ENCODE data around the gene KCNK6.
"Not testable (repeated sequence)": the region's sequence is repeated elsewhere in the genome, so short reads cannot be mapped to it uniquely, and the experiment has no call there.

The KCNK6 gene

DNA sequence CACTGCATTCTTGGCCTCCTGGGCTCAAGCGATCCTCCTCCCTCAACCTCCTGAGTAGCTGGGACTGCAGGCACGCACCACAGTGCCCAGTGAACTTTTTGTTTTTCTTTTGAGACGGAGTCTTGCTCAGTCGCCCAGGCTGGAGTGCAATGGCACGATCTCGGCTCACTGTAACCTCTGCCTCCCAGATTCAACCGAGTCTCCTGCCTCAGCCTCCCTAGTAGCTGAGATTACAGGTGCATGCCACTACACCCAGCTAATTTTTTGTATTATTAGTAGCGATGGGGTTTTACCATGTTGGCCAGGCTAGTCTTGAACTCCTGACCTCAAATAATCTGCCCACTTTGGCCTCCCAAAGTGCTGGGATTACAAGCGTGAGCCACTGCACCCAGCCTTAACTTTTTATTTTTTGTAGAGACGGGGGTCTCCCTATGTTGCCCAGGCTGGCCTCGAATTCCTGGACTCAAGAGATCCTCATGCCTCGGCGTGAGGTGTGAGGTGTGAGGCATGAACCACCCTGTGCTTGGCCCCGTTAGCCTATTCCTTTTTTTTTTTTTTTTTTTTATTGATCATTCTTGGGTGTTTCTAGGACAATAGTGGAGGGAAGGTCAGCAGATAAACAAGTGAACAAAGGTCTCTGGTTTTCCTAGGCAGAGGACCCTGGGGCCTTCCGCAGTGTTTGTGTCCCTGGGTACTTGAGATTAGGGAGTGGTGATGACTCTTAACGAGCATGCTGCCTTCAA is 43.5 kb downstream of the KCNK6 start:
- DNase-seq, result not testable (repeated sequence)

DNA sequence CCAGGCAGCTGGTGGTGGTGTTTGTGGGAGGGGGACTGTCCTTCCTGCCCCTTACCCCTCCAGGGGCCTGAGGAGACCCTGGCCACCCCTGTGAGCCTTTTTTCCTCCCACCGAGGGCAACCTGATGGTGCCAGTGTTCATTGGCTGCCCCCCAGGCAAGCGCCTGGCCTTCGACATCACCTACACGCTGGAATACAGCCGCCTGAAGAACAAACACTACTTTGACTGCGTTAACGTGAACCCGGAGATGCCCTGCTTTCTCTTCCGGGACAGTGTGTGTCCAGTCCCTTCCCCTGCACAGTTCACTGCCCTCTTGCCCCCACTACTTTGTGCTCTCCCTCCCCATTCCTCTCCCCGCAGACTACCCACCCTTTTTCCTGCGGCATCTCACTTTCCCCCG is 47.4 kb downstream of the KCNK6 start:
- no peak for DNase-seq

DNA sequence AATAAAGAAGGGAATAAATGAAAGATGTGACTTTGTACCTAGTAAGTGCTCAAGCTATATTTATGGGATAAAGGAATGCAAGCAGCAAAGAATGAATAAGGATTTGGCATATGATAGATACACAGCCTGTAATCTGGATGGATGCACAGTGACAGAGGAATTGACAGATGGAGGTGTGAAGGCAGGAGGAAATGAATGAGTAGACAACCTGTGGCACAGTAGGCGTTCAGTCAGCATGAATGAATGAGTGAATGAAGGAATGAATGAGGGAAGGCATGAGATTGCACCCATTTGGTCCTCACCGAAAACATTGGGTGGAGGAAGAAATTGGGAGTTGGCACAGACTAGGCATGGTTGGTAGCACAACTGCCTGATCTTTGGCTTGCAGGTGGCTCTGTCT is 49.9 kb downstream of the KCNK6 start:
- no peak for DNase-seq

DNA sequence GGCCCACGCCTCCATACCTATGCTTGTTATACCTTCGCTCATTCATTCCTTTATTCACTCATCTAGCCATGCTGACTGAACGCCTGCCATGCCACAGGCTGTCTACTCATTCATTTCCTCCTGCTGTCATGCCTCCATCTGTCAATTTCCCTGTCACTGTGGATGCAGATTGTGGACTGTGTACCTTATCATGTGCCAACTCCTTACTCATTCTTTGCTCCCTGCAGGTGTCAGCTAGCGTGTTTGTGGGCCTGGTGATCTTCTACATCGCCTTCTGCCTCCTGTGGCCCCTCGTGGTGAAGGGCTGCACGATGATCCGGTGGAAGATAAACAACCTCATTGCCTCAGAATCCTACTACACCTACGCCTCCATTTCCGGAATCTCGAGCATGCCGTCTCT is 50.7 kb downstream of the KCNK6 start:
- DNase-seq, result no peak

DNA sequence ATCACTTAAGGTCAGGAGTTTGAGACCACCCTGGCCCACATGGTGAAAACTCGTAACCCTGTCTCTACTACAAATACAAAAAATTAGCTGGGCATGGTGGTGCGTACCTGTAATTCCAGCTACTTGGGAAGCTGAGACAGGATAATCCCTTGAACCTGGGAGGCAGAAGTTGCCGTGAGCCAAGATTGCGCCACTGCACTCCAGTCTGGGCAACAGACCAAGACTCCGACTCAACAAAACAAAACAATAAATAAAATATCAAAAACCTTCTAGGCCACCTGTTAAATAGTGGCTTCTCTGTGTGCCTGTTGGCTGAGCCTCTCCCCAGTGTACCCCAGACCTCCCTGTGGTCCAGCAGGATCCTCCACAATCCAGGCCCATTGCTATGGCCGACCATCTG is 51.4 kb downstream of the KCNK6 start:
- no peak for DNase-seq

DNA sequence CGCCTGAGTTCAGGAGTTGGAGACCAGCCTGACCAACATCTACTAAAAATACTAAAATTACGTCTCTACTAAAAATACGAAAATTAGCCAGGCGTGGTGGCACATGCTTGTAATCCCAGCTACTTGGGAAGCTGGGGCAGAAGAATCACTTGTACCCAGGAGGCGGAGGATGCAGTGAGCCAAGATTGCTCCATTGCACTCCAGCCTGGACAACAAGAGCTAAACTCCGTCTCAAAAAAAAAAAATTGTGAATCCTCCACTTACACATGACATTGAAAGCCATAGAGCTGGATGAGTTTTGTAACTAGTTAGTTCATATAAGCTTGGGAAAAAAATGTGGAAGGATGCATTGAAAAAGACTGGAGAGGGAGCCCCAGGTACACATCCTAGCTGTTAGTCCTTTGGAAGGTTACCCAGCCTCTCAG is 54.3 kb downstream of the KCNK6 start:
- DNase-seq, result no peak

DNA sequence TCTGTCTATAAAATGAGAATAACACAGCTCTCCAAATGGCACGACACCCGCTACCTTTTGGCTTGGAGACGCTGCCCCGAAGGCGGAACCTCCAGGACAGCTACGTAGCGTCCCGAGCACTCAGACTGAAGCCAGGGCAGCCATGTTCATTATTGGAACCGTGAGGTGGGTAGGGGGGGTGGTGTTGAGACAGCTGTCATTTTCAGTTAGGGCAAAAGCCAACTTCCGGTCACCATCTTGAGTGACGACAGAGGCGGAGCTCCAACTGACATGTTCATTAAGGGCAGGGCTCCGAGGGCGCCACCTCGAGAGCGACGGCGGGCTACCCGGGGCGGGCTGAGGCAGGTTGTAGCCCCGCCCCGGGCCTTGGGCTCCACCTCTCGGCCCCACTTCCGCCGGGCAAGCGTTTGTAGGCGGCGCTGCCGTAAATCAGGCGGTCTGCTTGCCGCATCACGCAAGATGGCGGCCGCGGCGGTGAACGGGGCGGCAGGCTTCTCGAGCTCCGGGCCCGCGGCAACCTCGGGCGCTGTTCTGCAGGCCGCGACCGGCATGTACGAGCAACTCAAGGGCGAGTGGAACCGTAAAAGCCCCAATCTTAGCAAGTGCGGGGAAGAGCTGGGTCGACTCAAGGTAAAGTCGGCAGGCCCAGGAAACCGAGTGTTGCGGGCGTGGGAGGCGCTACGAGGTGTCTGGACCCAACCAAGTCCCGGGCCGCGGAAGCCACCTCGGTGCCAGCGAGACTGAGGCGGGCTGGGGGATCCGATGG is 54.9 kb downstream of the KCNK6 start, which contains the start of gene PSMD8:
Gene PSMD8, plus strand, starts transcription at position 240 of the 766 bp plus-strand sequence. Its CDS starts 31 bp downstream, at position 271.
- DNase-seq, result peak; percentile 98

DNA sequence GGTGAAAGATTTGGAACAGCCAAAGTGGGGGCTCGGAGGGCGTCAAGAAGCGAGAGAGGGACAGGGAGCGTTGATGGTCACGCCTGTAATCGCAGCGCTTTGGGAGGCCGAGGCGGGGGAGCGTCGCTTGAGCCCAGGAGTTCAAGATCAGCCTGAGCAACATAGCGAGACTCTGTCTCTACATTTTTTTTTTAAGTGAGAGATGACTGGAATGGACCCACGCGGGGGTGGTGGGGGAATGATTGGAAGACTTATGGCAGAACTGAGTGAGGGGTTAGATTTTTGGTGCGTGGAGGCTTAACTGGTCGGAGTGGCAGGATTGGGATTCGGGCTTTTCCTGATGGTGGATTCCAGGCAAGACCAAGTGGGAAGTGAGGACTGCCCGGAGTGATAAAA is 55.5 kb downstream of the KCNK6 start:
- peak in 1 of 2 experiments; percentile 20 for DNase-seq

DNA sequence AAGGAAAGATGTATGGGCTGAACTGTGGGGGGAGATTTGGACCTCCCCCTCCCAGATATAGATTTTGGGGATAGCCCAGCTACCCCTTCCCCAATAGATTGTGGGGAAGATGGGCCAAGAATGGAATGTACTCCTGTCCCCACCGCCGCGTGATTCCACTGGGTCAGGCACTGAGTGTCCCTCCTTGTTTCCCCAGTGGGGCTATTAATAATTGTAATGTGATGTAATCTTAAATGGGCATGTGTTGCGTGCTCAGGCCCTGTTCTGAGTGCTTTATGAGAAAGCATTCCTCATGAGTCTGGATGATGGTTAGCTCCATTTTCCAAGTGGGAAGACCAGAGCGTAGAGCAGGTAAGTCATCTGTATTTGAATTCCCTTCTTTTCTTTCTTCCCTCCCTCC is 56.1 kb downstream of the KCNK6 start:
- DNase-seq, result no peak

DNA sequence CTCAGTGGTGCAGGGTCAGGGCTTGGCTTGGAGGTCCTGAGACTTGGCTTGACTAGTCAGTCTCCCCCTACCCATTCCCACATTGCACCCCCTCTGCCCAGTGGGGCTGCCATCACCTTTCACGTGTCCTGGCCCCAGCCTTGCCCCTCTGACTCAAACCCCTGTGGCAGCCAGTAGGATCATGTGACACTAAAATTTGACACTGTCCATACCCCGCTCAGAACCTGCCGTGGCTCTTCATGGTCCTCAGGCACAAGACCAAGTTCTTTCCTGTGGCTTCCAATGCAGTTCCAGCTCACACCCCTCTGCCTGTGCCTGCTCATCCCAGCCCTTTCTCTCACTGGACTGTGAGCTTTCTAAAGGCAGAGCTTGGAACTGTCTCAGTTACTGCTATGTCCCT is 56.9 kb downstream of the KCNK6 start:
- no peak for DNase-seq

DNA sequence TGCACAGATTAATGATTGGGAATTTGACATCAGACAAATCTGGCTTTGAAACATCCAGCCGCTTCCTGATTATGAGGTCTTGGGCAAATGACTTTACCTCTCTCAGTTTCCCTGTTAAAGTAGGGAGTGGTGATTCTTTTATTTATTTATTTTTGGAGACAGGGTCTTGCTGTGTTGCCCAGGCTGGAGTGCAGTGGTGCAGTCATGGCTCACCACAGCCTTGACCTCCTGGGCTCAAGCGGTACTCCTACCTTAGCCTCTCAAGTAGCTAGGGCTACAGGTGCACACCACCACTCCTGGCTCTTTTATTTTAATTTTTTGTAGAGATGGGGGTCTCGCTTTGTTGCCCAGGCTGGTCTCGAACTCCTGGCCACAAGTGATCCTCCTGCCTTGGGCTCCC is 57.4 kb downstream of the KCNK6 start:
- DNase-seq, result no peak

DNA sequence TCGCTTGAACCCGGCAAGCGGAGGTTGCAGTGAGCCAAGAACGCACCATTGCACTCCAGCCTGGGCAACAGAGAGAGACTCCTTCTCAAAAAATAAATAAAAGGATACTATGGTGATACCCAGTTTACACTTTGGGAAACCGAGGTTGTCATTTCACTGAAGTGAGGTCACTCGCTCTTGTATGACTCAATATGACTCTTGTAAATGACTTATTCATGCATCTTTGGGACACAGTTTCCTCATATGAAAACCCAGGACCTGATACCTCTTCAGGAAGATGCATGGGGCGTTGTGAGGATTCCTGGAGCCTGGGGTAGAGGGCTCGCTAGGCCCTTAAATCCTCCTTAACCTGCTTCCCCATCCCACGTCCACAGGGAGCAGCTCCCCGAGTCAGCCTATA is 59.2 kb downstream of the KCNK6 start:
- no peak for DNase-seq

DNA sequence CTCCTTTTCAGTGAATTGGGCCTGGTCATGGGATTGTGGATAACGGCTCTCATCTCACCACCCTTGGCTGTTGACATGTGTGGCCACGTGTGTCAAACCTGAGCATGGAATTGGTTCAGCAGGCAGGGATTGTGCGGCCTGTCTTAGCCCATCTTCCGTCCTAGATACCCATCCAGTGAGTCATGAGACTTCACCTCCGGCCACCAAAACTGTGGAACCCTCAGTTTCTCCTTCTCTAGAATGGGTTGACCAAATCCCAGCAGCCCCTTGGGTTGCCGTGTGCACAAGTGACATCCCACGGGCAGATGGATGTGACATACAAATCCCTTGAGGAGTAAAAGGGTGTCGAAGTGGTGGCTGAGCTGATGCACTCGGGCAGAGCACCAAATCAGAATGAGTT is 61.5 kb downstream of the KCNK6 start:
- no peak for DNase-seq
